Measurements from ENCODE around the gene PPP1R27.

The PPP1R27 gene, protein sequence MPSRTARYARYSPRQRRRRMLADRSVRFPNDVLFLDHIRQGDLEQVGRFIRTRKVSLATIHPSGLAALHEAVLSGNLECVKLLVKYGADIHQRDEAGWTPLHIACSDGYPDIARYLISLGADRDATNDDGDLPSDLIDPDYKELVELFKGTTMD

DNA sequence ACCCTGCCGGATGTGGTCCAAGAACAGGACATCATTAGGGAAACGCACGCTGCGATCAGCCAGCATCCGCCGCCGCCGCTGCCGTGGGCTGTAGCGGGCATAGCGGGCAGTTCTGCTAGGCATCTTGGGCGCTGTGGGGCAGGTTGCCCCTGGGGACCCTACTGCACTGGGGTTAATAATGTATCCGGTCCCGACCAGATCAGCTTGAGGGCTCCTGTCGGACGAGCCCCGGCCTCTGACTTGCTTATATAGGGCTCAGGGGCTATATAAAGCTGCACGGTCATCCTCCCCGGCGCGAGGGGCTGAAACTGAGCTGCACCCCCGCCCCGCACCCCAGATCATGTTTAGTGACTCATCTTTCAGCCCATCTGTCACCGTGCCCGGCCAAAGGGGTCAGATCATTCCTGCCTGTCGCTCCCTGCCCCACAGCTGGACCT is at the start of gene PPP1R27:
Gene PPP1R27, minus strand, starts transcription at position 220 of the 437 bp plus-strand sequence. Its CDS starts 97 bp downstream, at position 123.
- no peaks in the 10 kb centered on the region for H3K36me3 Mint-ChIP-seq
- no peak for ATAC-seq
- no peaks in the 10 kb centered on the region for H3K9me3 Mint-ChIP-seq
- H3K4me3 Mint-ChIP-seq, result peak within 1 kb of the TSS; percentile 81
- peaks cover 34% of the 10 kb centered on the region for H3K4me1 Mint-ChIP-seq
- H3K27ac Mint-ChIP-seq, result peak within 1 kb of the TSS; percentile 84
- no peaks in the 10 kb centered on the region for H3K27me3 Mint-ChIP-seq

DNA sequence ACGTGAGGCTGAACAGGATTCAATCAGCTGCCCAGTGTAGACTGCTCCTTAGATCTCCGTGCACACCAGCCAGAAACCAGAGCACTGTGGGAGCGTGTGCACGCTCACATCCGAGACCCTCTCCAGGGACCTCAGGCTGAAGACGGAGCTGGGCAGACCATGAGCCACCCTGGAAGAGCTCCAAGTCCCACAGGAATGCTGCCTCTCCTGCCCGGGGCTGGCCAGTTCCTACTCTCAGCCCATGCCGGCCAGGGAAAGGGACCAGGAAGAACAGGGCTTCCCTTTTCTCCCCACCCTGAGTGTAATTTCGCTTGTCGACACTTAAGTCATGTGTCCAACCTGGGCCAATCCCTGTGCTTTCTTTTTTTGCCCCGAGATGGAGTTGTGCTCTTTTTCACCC is 49.7 kb upstream of the PPP1R27 start:
- no peaks in the 10 kb centered on the region for H3K9me3 Mint-ChIP-seq
- H3K27ac Mint-ChIP-seq, result no peak overlapping the region
- no peak overlapping the region for H3K4me3 Mint-ChIP-seq
- peaks cover 29% of the 10 kb centered on the region for H3K4me1 Mint-ChIP-seq
- no peak for ATAC-seq
- H3K27me3 Mint-ChIP-seq, result no peaks in the 10 kb centered on the region
- peaks cover 40% of the 10 kb centered on the region for H3K36me3 Mint-ChIP-seq

GRCh38 chr17:81879121-81879520 is 44.3 kb upstream of the PPP1R27 start:
- H3K27me3 Mint-ChIP-seq, result no peaks in the 10 kb centered on the region
- H3K36me3 Mint-ChIP-seq, result peaks cover 24% of the 10 kb centered on the region
- ATAC-seq, result no peak
- H3K4me3 Mint-ChIP-seq, result no peak overlapping the region
- H3K27ac Mint-ChIP-seq, result no peak overlapping the region
- peaks cover 1% of the 10 kb centered on the region for H3K4me1 Mint-ChIP-seq
- H3K9me3 Mint-ChIP-seq, result no peaks in the 10 kb centered on the region

DNA sequence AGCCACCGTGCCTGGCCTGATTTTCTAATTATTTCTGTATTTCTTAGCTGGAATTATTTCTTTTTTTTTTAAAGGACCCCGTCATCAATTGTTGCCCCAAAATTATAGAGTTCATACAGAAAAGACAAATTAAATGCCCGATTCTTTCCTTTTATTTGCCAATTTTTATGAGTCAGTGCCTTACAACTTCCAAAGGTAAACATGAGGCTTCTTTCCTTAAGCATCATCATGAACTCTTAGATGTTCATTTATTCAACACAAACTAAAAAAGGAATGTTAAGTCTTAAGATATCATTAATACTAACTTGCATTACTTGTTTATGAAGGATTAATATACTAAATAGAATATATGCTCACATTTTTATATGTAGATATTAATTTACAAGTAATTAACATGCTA is 43.4 kb upstream of the PPP1R27 start:
- Mint-ChIP-seq H3K4me3 (no peak overlapping the region), H3K4me1 (peaks cover 10% of the 10 kb centered on the region), H3K9me3 (no peaks in the 10 kb centered on the region), H3K27me3 (no peaks in the 10 kb centered on the region), H3K27ac (no peak overlapping the region), H3K36me3 (peaks cover 24% of the 10 kb centered on the region)
- no peak for ATAC-seq

DNA sequence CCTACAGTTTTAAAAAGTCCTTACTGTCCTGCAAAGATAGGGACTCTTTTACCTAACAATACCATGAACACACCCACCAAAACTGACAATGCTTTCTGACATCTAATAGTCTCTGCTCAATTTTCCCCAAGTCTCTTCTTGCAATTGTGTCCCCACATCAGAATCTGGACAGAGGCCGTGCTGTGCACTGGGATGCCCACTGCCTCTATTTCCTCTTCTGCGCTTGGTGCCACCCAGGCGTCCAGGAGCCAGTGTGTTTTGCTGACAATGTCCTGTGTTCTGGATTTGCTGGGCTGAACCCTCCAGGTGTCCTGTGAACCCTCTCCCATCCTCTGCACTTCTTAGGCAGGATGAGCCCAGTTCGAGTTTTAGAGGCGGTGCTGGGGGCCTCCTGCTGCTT is 42.7 kb upstream of the PPP1R27 start:
- Mint-ChIP-seq H3K9me3 (no peaks in the 10 kb centered on the region), H3K36me3 (peaks cover 24% of the 10 kb centered on the region), H3K27me3 (no peaks in the 10 kb centered on the region), H3K27ac (no peak overlapping the region), H3K4me1 (peaks cover 17% of the 10 kb centered on the region), H3K4me3 (no peak overlapping the region)
- ATAC-seq, result no peak

DNA sequence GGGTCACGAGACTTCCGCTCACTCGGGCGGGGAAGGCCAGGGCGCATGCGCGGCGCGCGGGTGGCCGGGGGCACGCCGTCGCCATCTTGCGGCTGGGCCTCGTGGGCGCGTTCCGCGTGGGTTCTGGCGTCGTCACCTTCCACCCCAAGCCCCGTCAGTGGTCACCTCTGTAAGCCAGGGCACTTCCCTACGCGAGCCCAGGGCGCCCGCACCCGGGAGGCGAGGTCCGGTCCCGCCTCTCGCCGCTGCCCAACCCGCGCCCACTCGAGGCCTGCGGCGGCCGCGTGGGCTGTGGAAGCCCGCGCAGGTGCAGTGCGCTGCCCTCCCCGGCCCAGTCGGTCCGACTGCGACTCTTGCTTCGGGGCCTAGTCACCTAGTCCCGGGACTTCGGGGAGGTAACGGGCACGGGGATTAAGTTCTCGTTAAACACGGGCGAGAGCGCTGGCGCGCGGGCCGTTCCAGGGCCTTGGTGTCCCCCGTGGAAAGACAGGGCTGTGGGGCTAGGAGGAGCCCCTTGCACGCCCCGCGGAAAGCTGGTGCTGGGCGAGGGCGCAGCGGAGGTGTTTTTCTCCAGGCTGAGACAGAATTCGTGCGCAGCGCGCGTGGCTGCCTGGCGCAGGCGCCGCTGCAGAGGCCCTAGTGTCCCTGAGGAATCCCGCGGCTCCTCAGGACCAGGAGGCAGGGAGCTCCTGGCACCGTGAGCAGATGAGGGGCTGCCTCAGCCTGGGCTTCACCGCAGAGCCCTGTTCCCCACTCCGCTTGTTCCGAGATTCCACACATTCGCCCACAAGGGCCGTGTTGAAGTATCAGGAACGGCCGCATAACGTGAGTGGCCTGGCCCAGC is 36.8 kb upstream of the PPP1R27 start:
- Mint-ChIP-seq H3K27ac (peak overlapping the region; percentile 92), H3K4me1 (peaks cover 61% of the 10 kb centered on the region), H3K27me3 (no peaks in the 10 kb centered on the region), H3K36me3 (peaks cover 25% of the 10 kb centered on the region), H3K9me3 (no peaks in the 10 kb centered on the region), H3K4me3 (peak overlapping the region; percentile 85)
- ATAC-seq, result peak; percentile 25

- ATAC-seq, result peak; percentile 83
- Mint-ChIP-seq H3K27ac (peak within 1 kb of the TSS; percentile 92), H3K9me3 (no peaks in the 10 kb centered on the region), H3K4me3 (peak within 1 kb of the TSS; percentile 86), H3K36me3 (peaks cover 25% of the 10 kb centered on the region), H3K4me1 (peaks cover 63% of the 10 kb centered on the region), H3K27me3 (no peaks in the 10 kb centered on the region)
These were observed 36.1 kb upstream of the PPP1R27 start, which contains the start of gene ARHGDIA for GRCh38 chr17:81870981-81871386. TSS of gene ARHGDIA (minus strand) at chr17:81871337. CDS start at chr17:81869930, 1,407 bp downstream.

- Mint-ChIP-seq H3K27me3 (no peaks in the 10 kb centered on the region), H3K4me1 (peaks cover 68% of the 10 kb centered on the region), H3K36me3 (peaks cover 25% of the 10 kb centered on the region), H3K27ac (peak overlapping the region; percentile 92), H3K9me3 (no peaks in the 10 kb centered on the region), H3K4me3 (peak overlapping the region; percentile 86)
- ATAC-seq, result peak; percentile 40
These were observed 35.5 kb upstream of the PPP1R27 start for GRCh38 chr17:81870131-81870980.

- Mint-ChIP-seq H3K27me3 (no peaks in the 10 kb centered on the region), H3K36me3 (peaks cover 25% of the 10 kb centered on the region)
These were observed 34.6 kb upstream of the PPP1R27 start for GRCh38 chr17:81869221-81870130.

DNA sequence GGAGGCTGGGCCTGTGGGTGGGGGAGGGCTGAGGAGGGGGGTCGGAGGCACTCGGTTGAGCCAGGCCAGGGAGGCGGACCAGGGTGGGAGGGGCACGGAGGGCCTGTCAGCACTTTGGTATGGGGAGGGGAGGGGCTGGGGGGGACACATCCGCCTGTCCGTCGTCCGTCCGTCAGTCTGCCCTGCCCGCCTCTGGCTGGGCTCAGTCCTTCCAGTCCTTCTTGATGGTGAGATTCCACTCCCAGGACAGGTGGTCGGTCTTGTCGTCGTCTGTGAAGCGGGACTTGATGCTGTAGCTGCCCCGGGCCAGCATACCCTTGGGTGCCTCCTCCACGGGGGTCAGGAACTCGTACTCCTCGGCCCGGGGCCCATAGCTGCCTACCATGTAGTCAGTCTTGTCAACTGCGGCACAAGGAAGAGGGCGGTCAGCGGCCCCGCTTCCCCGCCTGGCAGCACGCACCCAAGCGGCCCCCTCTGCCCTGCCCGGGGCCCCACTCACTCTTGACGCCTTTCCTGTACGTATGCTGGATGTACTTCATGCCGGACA is 33.9 kb upstream of the PPP1R27 start:
- H3K36me3 Mint-ChIP-seq, result peaks cover 25% of the 10 kb centered on the region
- no peaks in the 10 kb centered on the region for H3K9me3 Mint-ChIP-seq
- no peak for ATAC-seq
- H3K27me3 Mint-ChIP-seq, result no peaks in the 10 kb centered on the region
- peak overlapping the region; percentile 86 for H3K4me3 Mint-ChIP-seq
- peaks cover 67% of the 10 kb centered on the region for H3K4me1 Mint-ChIP-seq
- peak overlapping the region; percentile 92 for H3K27ac Mint-ChIP-seq

More at GRCh38 chr17:81869221-81870130, 34.6 kb upstream of the PPP1R27 start:
- Mint-ChIP-seq H3K4me1 (peaks cover 69% of the 10 kb centered on the region), H3K4me3 (peak overlapping the region; percentile 86), H3K27ac (peak overlapping the region; percentile 92), H3K9me3 (no peaks in the 10 kb centered on the region)
- ATAC-seq, result peak; percentile 17

DNA sequence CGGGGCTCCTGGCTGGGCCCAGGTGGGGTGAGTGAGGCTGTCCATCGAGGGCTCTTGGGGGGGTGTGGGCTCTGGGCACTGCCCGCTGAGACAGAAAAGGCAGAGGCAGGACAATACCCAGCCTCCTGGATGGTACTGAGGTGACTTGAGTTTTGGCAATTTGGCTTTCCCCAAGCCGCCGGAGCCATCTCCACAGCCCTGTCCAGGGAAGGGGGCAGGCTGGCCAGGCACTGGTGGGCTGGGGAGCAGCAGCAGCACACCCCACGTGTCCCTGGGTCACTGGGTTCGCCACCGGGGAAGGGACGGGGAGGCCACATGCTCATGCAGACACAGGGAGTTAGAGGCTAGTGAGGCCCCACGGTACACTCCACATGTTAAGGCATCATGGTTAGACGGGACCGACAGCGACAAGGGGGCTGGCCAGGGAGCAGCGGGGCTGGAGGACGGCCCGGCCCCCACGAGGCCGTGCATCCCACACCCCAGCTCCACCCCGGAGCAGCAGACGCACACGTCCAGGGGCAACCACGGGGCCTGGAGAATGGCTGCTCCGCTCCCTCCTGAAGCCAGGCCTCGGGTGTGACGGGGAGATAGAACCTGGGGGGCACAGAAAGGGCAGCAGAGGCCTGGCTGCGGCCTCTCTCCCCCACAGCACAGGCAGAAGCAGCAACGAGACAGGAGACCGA is 33.3 kb upstream of the PPP1R27 start:
- Mint-ChIP-seq H3K36me3 (peaks cover 25% of the 10 kb centered on the region), H3K4me1 (peaks cover 67% of the 10 kb centered on the region), H3K9me3 (no peaks in the 10 kb centered on the region), H3K4me3 (peak overlapping the region; percentile 38), H3K27me3 (no peaks in the 10 kb centered on the region), H3K27ac (peak overlapping the region; percentile 92)
- no peak for ATAC-seq

DNA sequence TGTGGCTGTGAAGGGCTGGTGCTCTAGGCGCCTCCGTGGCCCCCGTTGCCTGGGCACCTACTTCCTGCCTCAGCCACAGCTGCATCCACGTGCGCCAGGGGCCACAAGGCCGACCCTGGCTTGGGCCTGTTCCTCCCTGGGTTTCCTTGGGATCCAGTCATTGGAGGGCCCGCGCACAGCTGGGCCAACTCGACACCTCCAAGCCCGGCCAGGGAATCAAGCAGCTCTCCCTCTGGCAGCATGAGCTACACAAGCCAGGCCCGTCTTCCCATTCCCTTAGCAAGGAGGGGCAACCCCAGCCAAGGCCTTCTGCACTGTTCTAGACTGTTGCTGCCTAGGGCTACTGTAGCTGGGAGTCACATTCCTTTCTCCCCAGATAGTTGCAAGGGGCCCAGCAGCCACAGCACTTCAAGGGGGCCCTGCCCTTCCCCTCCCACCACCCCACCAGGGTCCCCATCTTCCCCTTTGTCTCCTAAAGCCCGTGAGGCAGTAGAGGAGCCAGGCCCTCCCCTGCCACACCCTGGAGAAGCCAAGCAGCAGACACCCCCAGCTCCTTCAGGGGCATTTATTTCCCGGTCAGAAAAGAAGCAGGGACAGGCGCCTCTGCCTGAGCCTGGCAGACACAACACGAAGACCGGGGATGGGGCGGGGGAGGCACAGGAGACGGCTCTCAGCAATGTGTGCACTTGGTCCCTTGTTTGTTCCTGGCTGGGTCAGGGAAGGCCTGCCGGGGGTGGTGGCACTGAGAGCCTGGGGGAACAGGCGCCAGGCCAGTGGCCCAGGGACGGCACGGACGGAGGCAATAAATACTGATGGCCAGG is 32.5 kb upstream of the PPP1R27 start:
- ATAC-seq, result no peak
- peak overlapping the region; percentile 25 for H3K4me3 Mint-ChIP-seq
- peaks cover 31% of the 10 kb centered on the region for H3K36me3 Mint-ChIP-seq
- peaks cover 66% of the 10 kb centered on the region for H3K4me1 Mint-ChIP-seq
- peak overlapping the region; percentile 92 for H3K27ac Mint-ChIP-seq
- H3K9me3 Mint-ChIP-seq, result no peaks in the 10 kb centered on the region
- H3K27me3 Mint-ChIP-seq, result no peaks in the 10 kb centered on the region

All from stimulated activated memory B cell treated with anti-CD40 and anti-IgM and Interleukin-4, amounts not matched to agents 10 μg/mL and 1 μg/mL and 100 μg/mL, for 72 hours (primary cell).